ENCODE measurements around the gene NAP1L1. TPM values are rescaled to one million over a fixed set of nuclear protein-coding genes. Genes with fewer than 3 reads are reported as not detected.

The NAP1L1 gene
- total RNA-seq (2012; rRNA removed): 151 and 210 TPM in 2 replicates

- peaks cover 14% of the 10 kb centered on the region for H3K36me3 ChIP-seq (ENCODE audit: insufficient read depth, low read length)
- no peaks in the 10 kb centered on the region for H3K9me3 ChIP-seq (replicated peaks; ENCODE audit: low read length)
- peaks cover 25% of the 10 kb centered on the region for H3K4me1 ChIP-seq (ENCODE audit: control insufficient read depth, insufficient read depth, low read length)
- peak within 1 kb of the TSS; percentile 100 for H3K9ac ChIP-seq (ENCODE audit: low read depth, low read length)
- peak within 1 kb of the TSS; percentile 81 for H3K4me2 ChIP-seq (ENCODE audit: low read length)
- H3K4me3 ChIP-seq (ENCODE audit: low read length): peak within 1 kb of the TSS; percentile 98
- H3K27me3 ChIP-seq (ENCODE audit: control insufficient read depth, insufficient read depth, low read length): no peaks in the 10 kb centered on the region
Observed at GRCh38 chr12:76083904-76084862, at the start of gene NAP1L1. TSS of gene NAP1L1 (minus strand) at chr12:76084685. CDS start at chr12:76074219, 10,466 bp downstream.

GRCh38 chr12:76127588-76127987 lies 43.1 kb upstream of the NAP1L1 start:
- Histone ChIP-seq H3K4me1 (ENCODE audit: control insufficient read depth, insufficient read depth, low read length) (peaks cover 20% of the 10 kb centered on the region), H3K27me3 (ENCODE audit: control insufficient read depth, insufficient read depth, low read length) (no peaks in the 10 kb centered on the region), H3K36me3 (ENCODE audit: insufficient read depth, low read length) (no peaks in the 10 kb centered on the region), H3K9ac (ENCODE audit: low read depth, low read length) (no peak overlapping the region), H3K4me2 (ENCODE audit: low read length) (no peak overlapping the region), H3K9me3 (replicated peaks; ENCODE audit: low read length) (no peaks in the 10 kb centered on the region), H3K4me3 (ENCODE audit: low read length) (no peak overlapping the region)

GRCh38 chr12:76124456-76124855 lies 40.0 kb upstream of the NAP1L1 start:
- H3K36me3 ChIP-seq (ENCODE audit: insufficient read depth, low read length): no peaks in the 10 kb centered on the region
- H3K9me3 ChIP-seq (replicated peaks; ENCODE audit: low read length): no peaks in the 10 kb centered on the region
- no peaks in the 10 kb centered on the region for H3K27me3 ChIP-seq (ENCODE audit: control insufficient read depth, insufficient read depth, low read length)
- peak overlapping the region; percentile 25 for H3K9ac ChIP-seq (ENCODE audit: low read depth, low read length)
- no peak overlapping the region for H3K4me3 ChIP-seq (ENCODE audit: low read length)
- H3K4me2 ChIP-seq (ENCODE audit: low read length): no peak overlapping the region
- peaks cover 20% of the 10 kb centered on the region for H3K4me1 ChIP-seq (ENCODE audit: control insufficient read depth, insufficient read depth, low read length)

- H3K4me3 ChIP-seq (ENCODE audit: low read length): no peak overlapping the region
- H3K4me1 ChIP-seq (ENCODE audit: control insufficient read depth, insufficient read depth, low read length): peaks cover 20% of the 10 kb centered on the region
- no peaks in the 10 kb centered on the region for H3K9me3 ChIP-seq (replicated peaks; ENCODE audit: low read length)
- H3K9ac ChIP-seq (ENCODE audit: low read depth, low read length): peak overlapping the region; percentile 43
- H3K4me2 ChIP-seq (ENCODE audit: low read length): peak overlapping the region; percentile 58
- no peaks in the 10 kb centered on the region for H3K27me3 ChIP-seq (ENCODE audit: control insufficient read depth, insufficient read depth, low read length)
- H3K36me3 ChIP-seq (ENCODE audit: insufficient read depth, low read length): no peaks in the 10 kb centered on the region
Observed at GRCh38 chr12:76123259-76124212, 39.1 kb upstream of the NAP1L1 start.

- H3K9me3 ChIP-seq (replicated peaks; ENCODE audit: low read length): no peaks in the 10 kb centered on the region
- peaks cover 20% of the 10 kb centered on the region for H3K4me1 ChIP-seq (ENCODE audit: control insufficient read depth, insufficient read depth, low read length)
- H3K9ac ChIP-seq (ENCODE audit: low read depth, low read length): no peak overlapping the region
- H3K4me3 ChIP-seq (ENCODE audit: low read length): no peak overlapping the region
- no peaks in the 10 kb centered on the region for H3K36me3 ChIP-seq (ENCODE audit: insufficient read depth, low read length)
- H3K4me2 ChIP-seq (ENCODE audit: low read length): no peak overlapping the region
- H3K27me3 ChIP-seq (ENCODE audit: control insufficient read depth, insufficient read depth, low read length): no peaks in the 10 kb centered on the region
Observed at GRCh38 chr12:76119887-76120286, 35.4 kb upstream of the NAP1L1 start.

- Histone ChIP-seq H3K9ac (ENCODE audit: low read depth, low read length) (no peak overlapping the region), H3K4me3 (ENCODE audit: low read length) (no peak overlapping the region), H3K27me3 (ENCODE audit: control insufficient read depth, insufficient read depth, low read length) (no peaks in the 10 kb centered on the region), H3K4me2 (ENCODE audit: low read length) (no peak overlapping the region), H3K4me1 (ENCODE audit: control insufficient read depth, insufficient read depth, low read length) (peaks cover 2% of the 10 kb centered on the region), H3K9me3 (replicated peaks; ENCODE audit: low read length) (no peaks in the 10 kb centered on the region), H3K36me3 (ENCODE audit: insufficient read depth, low read length) (no peaks in the 10 kb centered on the region)
Observed at GRCh38 chr12:76117751-76118150, 33.3 kb upstream of the NAP1L1 start.

- Histone ChIP-seq H3K27me3 (ENCODE audit: control insufficient read depth, insufficient read depth, low read length) (no peaks in the 10 kb centered on the region), H3K4me2 (ENCODE audit: low read length) (no peak overlapping the region), H3K9ac (ENCODE audit: low read depth, low read length) (no peak overlapping the region), H3K9me3 (replicated peaks; ENCODE audit: low read length) (no peaks in the 10 kb centered on the region), H3K4me3 (ENCODE audit: low read length) (no peak overlapping the region), H3K4me1 (ENCODE audit: control insufficient read depth, insufficient read depth, low read length) (no peaks in the 10 kb centered on the region), H3K36me3 (ENCODE audit: insufficient read depth, low read length) (no peaks in the 10 kb centered on the region)
Observed at GRCh38 chr12:76117067-76117691, 32.7 kb upstream of the NAP1L1 start.

- H3K4me2 ChIP-seq (ENCODE audit: low read length): no peak overlapping the region
- no peaks in the 10 kb centered on the region for H3K27me3 ChIP-seq (ENCODE audit: control insufficient read depth, insufficient read depth, low read length)
- no peak overlapping the region for H3K9ac ChIP-seq (ENCODE audit: low read depth, low read length)
- H3K4me1 ChIP-seq (ENCODE audit: control insufficient read depth, insufficient read depth, low read length): no peaks in the 10 kb centered on the region
- no peaks in the 10 kb centered on the region for H3K36me3 ChIP-seq (ENCODE audit: insufficient read depth, low read length)
- no peak overlapping the region for H3K4me3 ChIP-seq (ENCODE audit: low read length)
- no peaks in the 10 kb centered on the region for H3K9me3 ChIP-seq (replicated peaks; ENCODE audit: low read length)
Observed at GRCh38 chr12:76113800-76114757, 29.6 kb upstream of the NAP1L1 start.

- no peak overlapping the region for H3K4me2 ChIP-seq (ENCODE audit: low read length)
Observed at GRCh38 chr12:76111209-76111749, 26.8 kb upstream of the NAP1L1 start.

GRCh38 chr12:76109879-76110278 lies 25.4 kb upstream of the NAP1L1 start:
- Histone ChIP-seq H3K9me3 (replicated peaks; ENCODE audit: low read length) (no peaks in the 10 kb centered on the region), H3K27me3 (ENCODE audit: control insufficient read depth, insufficient read depth, low read length) (no peaks in the 10 kb centered on the region), H3K4me1 (ENCODE audit: control insufficient read depth, insufficient read depth, low read length) (no peaks in the 10 kb centered on the region), H3K4me2 (ENCODE audit: low read length) (no peak overlapping the region), H3K9ac (ENCODE audit: low read depth, low read length) (no peak overlapping the region), H3K4me3 (ENCODE audit: low read length) (no peak overlapping the region), H3K36me3 (ENCODE audit: insufficient read depth, low read length) (no peaks in the 10 kb centered on the region)

More at GRCh38 chr12:76111209-76111749, 26.8 kb upstream of the NAP1L1 start:
- Histone ChIP-seq H3K36me3 (ENCODE audit: insufficient read depth, low read length) (no peaks in the 10 kb centered on the region), H3K9me3 (replicated peaks; ENCODE audit: low read length) (no peaks in the 10 kb centered on the region), H3K27me3 (ENCODE audit: control insufficient read depth, insufficient read depth, low read length) (no peaks in the 10 kb centered on the region), H3K4me3 (ENCODE audit: low read length) (no peak overlapping the region), H3K9ac (ENCODE audit: low read depth, low read length) (no peak overlapping the region), H3K4me1 (ENCODE audit: control insufficient read depth, insufficient read depth, low read length) (no peaks in the 10 kb centered on the region)
